ENCODE data around the gene UGT2B28.
"Not testable (repeated sequence)": the region's sequence is repeated elsewhere in the genome, so short reads cannot be mapped to it uniquely, and the experiment has no call there.

GRCh38 chr4:69241746-69242145 is 38.5 kb upstream of the UGT2B28 start:
- not testable (repeated sequence) for TF ChIP-seq POLR2A, CTCF, POLR2AphosphoS5 (IDR thresholded peaks at IDR 0.05)
